ENCODE data around the gene PARD3B.

- no peak for TF ChIP-seq CTCF (IDR thresholded peaks at IDR 0.05 in 2 of 3, conservative IDR thresholded peaks at IDR 0.05 in 1 of 3; ENCODE audit: control insufficient read depth in 2 of 3, extremely low read depth in 1 of 3, insufficient read depth in 1 of 3, low read depth in 3 of 3, low read length in 3 of 3)
- TF ChIP-seq CHD2 (IDR thresholded peaks at IDR 0.05; ENCODE audit: borderline replicate concordance, low read depth, low read length), result no peak
- TF ChIP-seq EP300 (IDR thresholded peaks at IDR 0.05; ENCODE audit: borderline replicate concordance in 1 of 2, control insufficient read depth in 1 of 2, low read depth in 2 of 2, low read length in 2 of 2), result no peak
- TF ChIP-seq TAF1 (IDR thresholded peaks at IDR 0.05; ENCODE audit: borderline replicate concordance, low read depth, low read length), result no peak
- TF ChIP-seq CUX1 (IDR thresholded peaks at IDR 0.05; ENCODE audit: insufficient replicate concordance, low read depth, low read length), result no peak
- TF ChIP-seq SIN3A (IDR thresholded peaks at IDR 0.05; ENCODE audit: low read depth, low read length), result no peak
- no peak for TF ChIP-seq PRDM15 (CRISPR knock-in tag; IDR thresholded peaks at IDR 0.05)
- TF ChIP-seq ATF7 (IDR thresholded peaks at IDR 0.05; ENCODE audit: low read depth), result no peak
- TF ChIP-seq RFX5 (IDR thresholded peaks at IDR 0.05; ENCODE audit: low read depth, low read length), result no peak
- TF ChIP-seq RCOR1 (conservative IDR thresholded peaks at IDR 0.05; ENCODE audit: low read depth, low read length), result no peak
- no peak for TF ChIP-seq CREB1 (IDR thresholded peaks at IDR 0.05; ENCODE audit: low read depth)
- no peak for TF ChIP-seq JUNB (IDR thresholded peaks at IDR 0.05)
- no peak for TF ChIP-seq CHD4 (IDR thresholded peaks at IDR 0.05)
- TF ChIP-seq RAD51 (IDR thresholded peaks at IDR 0.05), result no peak
Observed at GRCh38 chr2:204713211-204713610, 167.9 kb downstream of the PARD3B start.
